GM11168 (cell line): ENCODE results near the gene SRCAP.

Experiments used
- in situ Hi-C: fragments of 300-500 bp; cut with MboI; formaldehyde crosslinking; loops from one replicate; pipeline ENCODE4 v1.12.0; 2022; ENCODE audit warnings: low sequenced_read_pairs; ENCODE audit not compliant: unreplicated experiment

Gene SRCAP

GRCh38 chr16:30786115-30786935 lies 87.4 kb downstream of the SRCAP start:
- in situ Hi-C loops = no loop called here

GRCh38 chr16:30786936-30787612 lies 88.1 kb downstream of the SRCAP start, which contains the start of gene ZNF629:
TSS of gene ZNF629 (minus strand) at chr16:30787205. CDS start at chr16:30784482, 2,723 bp downstream.
- in situ Hi-C loops = no loop called here

- in situ Hi-C loops = no loop called here
Observed at GRCh38 chr16:30787613-30788378, 88.8 kb downstream of the SRCAP start.
